HG03108 (cell line): Measurements from ENCODE around the gene MAST4.

ENCODE experiments used
- ATAC-seq: cut with Tn5 transposase; IDR thresholded peaks from one replicate; pipeline ENCODE4 v1.9.1; 2021; ENCODE audit warnings: moderate library complexity; ENCODE audit not compliant: unreplicated experiment

The MAST4 gene

GRCh38 chr5:66603164-66603563 is 7.0 kb downstream of the MAST4 start:
- no peak for ATAC-seq

GRCh38 chr5:66603881-66604280 is 7.7 kb downstream of the MAST4 start:
- no peak for ATAC-seq

GRCh38 chr5:66606713-66607112 is 10.5 kb downstream of the MAST4 start:
- no peak for ATAC-seq

- ATAC-seq = no peak
Measured at GRCh38 chr5:66608501-66608900, 12.3 kb downstream of the MAST4 start.

- ATAC-seq = no peak
Measured at GRCh38 chr5:66609615-66610014, 13.4 kb downstream of the MAST4 start.

GRCh38 chr5:66612226-66612625 is 16.0 kb downstream of the MAST4 start:
- ATAC-seq = no peak

- no peak for ATAC-seq
Measured at GRCh38 chr5:66615136-66615535, 18.9 kb downstream of the MAST4 start.

GRCh38 chr5:66615894-66616293 is 19.7 kb downstream of the MAST4 start:
- no peak for ATAC-seq

- no peak for ATAC-seq
Measured at GRCh38 chr5:66616520-66617225, 20.5 kb downstream of the MAST4 start.

GRCh38 chr5:66617226-66617861 is 21.2 kb downstream of the MAST4 start:
- no peak for ATAC-seq

GRCh38 chr5:66617991-66618768 is 22.0 kb downstream of the MAST4 start:
- ATAC-seq = no peak

- no peak for ATAC-seq
Measured at GRCh38 chr5:66620711-66621110, 24.5 kb downstream of the MAST4 start.

- no peak for ATAC-seq
Measured at GRCh38 chr5:66621146-66621545, 25.0 kb downstream of the MAST4 start.

- no peak for ATAC-seq
Measured at GRCh38 chr5:66621736-66622135, 25.5 kb downstream of the MAST4 start.

GRCh38 chr5:66628561-66628960 is 32.4 kb downstream of the MAST4 start:
- ATAC-seq = no peak

GRCh38 chr5:66629446-66629845 is 33.3 kb downstream of the MAST4 start:
- ATAC-seq = no peak

- no peak for ATAC-seq
Measured at GRCh38 chr5:66633754-66634153, 37.6 kb downstream of the MAST4 start.

GRCh38 chr5:66634601-66635000 is 38.4 kb downstream of the MAST4 start:
- ATAC-seq = no peak

GRCh38 chr5:66637994-66638393 is 41.8 kb downstream of the MAST4 start:
- ATAC-seq = no peak

- no peak for ATAC-seq
Measured at GRCh38 chr5:66639037-66639436, 42.8 kb downstream of the MAST4 start.

- no peak for ATAC-seq
Measured at GRCh38 chr5:66642538-66642937, 46.3 kb downstream of the MAST4 start.

- no peak for ATAC-seq
Measured at GRCh38 chr5:66643387-66643786, 47.2 kb downstream of the MAST4 start.
